DOHH2 (cell line): ENCODE results near the gene CASP2.

ENCODE experiments used
- H3F3A ChIP-seq: fragments of 200-600 bp; sonication (generic), shearing (Covaris generic); 2 replicates; pipeline ENCODE4 v1.6.0; 2016; ENCODE audit warnings: antibody characterized with exemption, mild to moderate bottlenecking; ENCODE audit not compliant: control insufficient read depth, insufficient read depth
- H3K27ac ChIP-seq: fragments of 200-600 bp; sonication (generic); 2 replicates; pipeline ENCODE4 v1.5.1; 2014; ENCODE audit warnings: low read depth, mild to moderate bottlenecking, low read length, moderate library complexity
- H3K27me3 ChIP-seq: fragments of 200-600 bp; sonication (generic); 2 replicates; pipeline ENCODE4 v1.6.1; 2014; ENCODE audit warnings: mild to moderate bottlenecking, low read length, mixed read lengths; ENCODE audit not compliant: control insufficient read depth
- H3K36me3 ChIP-seq: fragments of 200-600 bp; sonication (generic); 2 replicates; pipeline ENCODE4 v1.6.1; 2014; ENCODE audit warnings: mild to moderate bottlenecking, low read length, moderate library complexity, mixed read lengths; ENCODE audit not compliant: control insufficient read depth
- H3K4me1 ChIP-seq: fragments of 200-600 bp; sonication (generic); 2 replicates; pipeline ENCODE4 v1.6.1; 2014; ENCODE audit warnings: mild to moderate bottlenecking, low read length, mixed read lengths; ENCODE audit not compliant: control insufficient read depth
- H3K4me2 ChIP-seq: fragments of 200-600 bp; sonication (generic); 2 replicates; pipeline ENCODE4 v1.6.0; 2014; ENCODE audit warnings: mild to moderate bottlenecking, low read length, moderate library complexity
- H3K4me3 ChIP-seq: fragments of 200-600 bp; sonication (generic); 2 replicates; pipeline ENCODE4 v1.5.1; 2014; ENCODE audit warnings: mild to moderate bottlenecking, low read length, mixed read lengths
- H3K79me2 ChIP-seq: fragments of 200-600 bp; sonication (generic); 2 replicates; pipeline ENCODE4 v1.6.1; 2014; ENCODE audit warnings: mild to moderate bottlenecking, low read length, mixed read lengths; ENCODE audit not compliant: control insufficient read depth
- H3K9me2 ChIP-seq: fragments of 200-600 bp; sonication (generic); replicated peaks from 2 replicates; pipeline ENCODE4 v1.6.1; 2014; ENCODE audit warnings: mild to moderate bottlenecking, low read length, mixed read lengths; ENCODE audit not compliant: control insufficient read depth
- H3K9me3 ChIP-seq: fragments of 200-600 bp; sonication (generic); 2 replicates; pipeline ENCODE4 v1.6.1; 2014; ENCODE audit warnings: antibody characterized with exemption, low read length, mixed read lengths; ENCODE audit not compliant: control insufficient read depth, insufficient read depth
- H4K20me1 ChIP-seq: fragments of 200-600 bp; sonication (generic); 2 replicates; pipeline ENCODE4 v1.6.0; 2014; ENCODE audit warnings: low read depth, mild to moderate bottlenecking, antibody characterized with exemption, low read length, moderate library complexity; ENCODE audit not compliant: control insufficient read depth, insufficient read depth
- CTCF ChIP-seq: fragments of 200-600 bp; sonication (generic); IDR thresholded peaks from one replicate; pipeline ENCODE4 v1.5.1; 2014; ENCODE audit warnings: antibody characterized with exemption, mild to moderate bottlenecking, low read depth, low read length; ENCODE audit not compliant: poor library complexity, severe bottlenecking
- EZH2phosphoT487 ChIP-seq: fragments of 200-600 bp; sonication (generic); IDR thresholded peaks from 2 replicates; pipeline ENCODE4 v1.6.1; 2017; ENCODE audit warnings: borderline replicate concordance, mild to moderate bottlenecking, antibody characterized with exemption, low read length, moderate library complexity, mixed read lengths

Gene CASP2

GRCh38 chr7:143244321-143244720 is 43.8 kb upstream of the CASP2 start:
- H3K79me2 ChIP-seq: no peaks in the 10 kb centered on the region
- peaks cover 47% of the 10 kb centered on the region for H3K4me1 ChIP-seq
- peaks cover 9% of the 10 kb centered on the region for H3K9me3 ChIP-seq
- no peaks in the 10 kb centered on the region for H3K36me3 ChIP-seq
- H3K27me3 ChIP-seq: 0 out of 2 replicates have a peak, but pooled peaks cover 3% of the 10 kb centered on the region
- H3K27ac ChIP-seq: no peak overlapping the region
- H3K9me2 ChIP-seq: no peaks in the 10 kb centered on the region
- no peak overlapping the region for H3K4me2 ChIP-seq
- H4K20me1 ChIP-seq: no peaks in the 10 kb centered on the region
- TF ChIP-seq EZH2phosphoT487 (no peak), CTCF (no peak)
- no peaks in the 10 kb centered on the region for H3F3A ChIP-seq
- no peak overlapping the region for H3K4me3 ChIP-seq

- Histone ChIP-seq H3K27me3 (0 out of 2 replicates have a peak, but pooled peaks cover 3% of the 10 kb centered on the region), H3K27ac (no peak overlapping the region), H3F3A (no peaks in the 10 kb centered on the region), H3K9me2 (no peaks in the 10 kb centered on the region), H3K4me1 (peaks cover 52% of the 10 kb centered on the region), H3K4me3 (no peak overlapping the region), H4K20me1 (no peaks in the 10 kb centered on the region), H3K9me3 (peaks cover 9% of the 10 kb centered on the region), H3K4me2 (no peak overlapping the region), H3K36me3 (no peaks in the 10 kb centered on the region), H3K79me2 (no peaks in the 10 kb centered on the region)
- TF ChIP-seq EZH2phosphoT487 (no peak), CTCF (no peak)
These were observed 43.0 kb upstream of the CASP2 start for GRCh38 chr7:143245123-143245522.

GRCh38 chr7:143247372-143247771 is 40.8 kb upstream of the CASP2 start:
- Histone ChIP-seq H3K27ac (no peak overlapping the region), H3K79me2 (no peaks in the 10 kb centered on the region), H3K9me3 (peaks cover 9% of the 10 kb centered on the region), H3K27me3 (no peaks in the 10 kb centered on the region), H3K36me3 (no peaks in the 10 kb centered on the region), H3K9me2 (no peaks in the 10 kb centered on the region), H4K20me1 (no peaks in the 10 kb centered on the region), H3K4me3 (no peak overlapping the region), H3F3A (peaks cover 4% of the 10 kb centered on the region; the same call in 1 of the 2 replicates), H3K4me2 (no peak overlapping the region), H3K4me1 (peaks cover 66% of the 10 kb centered on the region)
- TF ChIP-seq EZH2phosphoT487 (no peak), CTCF (no peak)
